Measurements from ENCODE around the gene JPT1.
"Not testable (repeated sequence)": the region's sequence is repeated elsewhere in the genome, so short reads cannot be mapped to it uniquely, and the experiment has no call there.

The JPT1 gene

GRCh38 chr17:75174996-75175395, 20.7 kb upstream of the JPT1 start:
- no peak overlapping the region for H3K4me3 ChIP-seq (ENCODE audit: low read depth, low read length)
- no peak for TF ChIP-seq CTCF (IDR thresholded peaks at IDR 0.05; ENCODE audit: low read depth, low read length, missing control alignments)

GRCh38 chr17:75173526-75173925, 19.2 kb upstream of the JPT1 start:
- H3K4me3 ChIP-seq (ENCODE audit: low read depth, low read length), result no peak overlapping the region
- no peak for TF ChIP-seq CTCF (IDR thresholded peaks at IDR 0.05; ENCODE audit: low read depth, low read length, missing control alignments)
- DNase-seq (ENCODE audit: low read depth), result no peak

More at GRCh38 chr17:75174996-75175395, 20.7 kb upstream of the JPT1 start:
- no peak for DNase-seq (ENCODE audit: low read depth)

- TF ChIP-seq CTCF (IDR thresholded peaks at IDR 0.05; ENCODE audit: low read depth, low read length, missing control alignments), result no peak
- H3K4me3 ChIP-seq (ENCODE audit: low read depth, low read length), result no peak overlapping the region
- DNase-seq (ENCODE audit: low read depth), result no peak
Measured at GRCh38 chr17:75168998-75169397, 14.7 kb upstream of the JPT1 start.

GRCh38 chr17:75164606-75165005, 10.3 kb upstream of the JPT1 start:
- DNase-seq (ENCODE audit: low read depth); H3K4me3 ChIP-seq (ENCODE audit: low read depth, low read length): not testable (repeated sequence)

GRCh38 chr17:75163074-75163473, 8.8 kb upstream of the JPT1 start:
- TF ChIP-seq CTCF (IDR thresholded peaks at IDR 0.05; ENCODE audit: low read depth, low read length, missing control alignments), result no peak
- DNase-seq (ENCODE audit: low read depth), result no peak
- no peak overlapping the region for H3K4me3 ChIP-seq (ENCODE audit: low read depth, low read length)

GRCh38 chr17:75160211-75160610, 5.9 kb upstream of the JPT1 start:
- TF ChIP-seq CTCF (IDR thresholded peaks at IDR 0.05; ENCODE audit: low read depth, low read length, missing control alignments), result no peak
- H3K4me3 ChIP-seq (ENCODE audit: low read depth, low read length), result no peak overlapping the region
- DNase-seq (ENCODE audit: low read depth), result no peak

- DNase-seq (ENCODE audit: low read depth), result no peak
- TF ChIP-seq CTCF (IDR thresholded peaks at IDR 0.05; ENCODE audit: low read depth, low read length, missing control alignments), result no peak
- H3K4me3 ChIP-seq (ENCODE audit: low read depth, low read length), result no peak overlapping the region
Measured at GRCh38 chr17:75159196-75160031, 5.1 kb upstream of the JPT1 start.

GRCh38 chr17:75158480-75158879, 4.2 kb upstream of the JPT1 start:
- DNase-seq (ENCODE audit: low read depth); H3K4me3 ChIP-seq (ENCODE audit: low read depth, low read length): not testable (repeated sequence)

All from GM12864 (cell line).